Caco-2 (cell line): ENCODE results near the gene KLHL17. TPM values are rescaled to one million over a fixed set of nuclear protein-coding genes. Genes with fewer than 3 reads are reported as not detected.

Experiments used
- BruUV-seq: library from RNA; stranded (reverse); fragments of 400-500 nt; replicated peaks from 2 replicates; lab custom pipeline; 2021; lab: Mats Ljungman, UMichigan
- CTCF ChIA-PET: fragments of 300-600 bp; sonication (Branson Sonifier 250); formaldehyde crosslinking; loops from one replicate; lab custom pipeline; 2022; ENCODE audit warnings: antibody characterized with exemption; lab: Charles Lee
- POLR2A ChIA-PET: fragments of 300-600 bp; sonication (Branson Sonifier 250); formaldehyde crosslinking; loops from one replicate; lab custom pipeline; 2022; ENCODE audit warnings: antibody characterized with exemption; lab: Charles Lee
- DNase-seq, 2 experiments: peaks; one replicate each; pipeline versions ENCODE4 v3.0.0 to v3.0.0-alpha.2; 2020 to 2022
- H3K27me3 ChIP-seq: replicated peaks from 2 replicates; pipeline ENCODE4 v1.6.0; 2011; ENCODE audit warnings: low read length; ENCODE audit not compliant: control insufficient read depth, insufficient read depth
- H3K36me3 ChIP-seq: 2 replicates; pipeline ENCODE4 v1.5.1; 2011; ENCODE audit warnings: low read length; ENCODE audit not compliant: control insufficient read depth, insufficient read depth
- H3K4me1 ChIP-seq: fragments of 250-450 bp; sonication (Bioruptor Pico); 2 replicates; pipeline ENCODE4 v1.5.1; 2020; ENCODE audit warnings: mild to moderate bottlenecking
- H3K4me3 ChIP-seq: 2 replicates; pipeline ENCODE4 v1.5.1; 2011; ENCODE audit warnings: low read depth, mild to moderate bottlenecking, control low read depth, low read length
- H3K9me3 ChIP-seq: fragments of 250-450 bp; sonication (Bioruptor Pico); 2 replicates; pipeline ENCODE4 v1.5.1; 2020; ENCODE audit warnings: mild to moderate bottlenecking, moderate library complexity
- H3K27ac Mint-ChIP-seq: one replicate; pipeline ENCODE4 v1.8.0; 2022; ENCODE audit warnings: mixed read lengths; ENCODE audit not compliant: unreplicated experiment
- H3K27me3 Mint-ChIP-seq: one replicate; pipeline ENCODE4 v1.8.0; 2022; ENCODE audit warnings: mixed read lengths; ENCODE audit not compliant: insufficient read depth, unreplicated experiment
- H3K36me3 Mint-ChIP-seq: one replicate; pipeline ENCODE4 v1.8.0; 2022; ENCODE audit warnings: mild to moderate bottlenecking, mixed read lengths; ENCODE audit not compliant: insufficient read depth, unreplicated experiment
- H3K4me1 Mint-ChIP-seq: one replicate; pipeline ENCODE4 v1.8.0; 2022; ENCODE audit warnings: low read depth, mixed read lengths; ENCODE audit not compliant: unreplicated experiment
- H3K4me3 Mint-ChIP-seq: one replicate; pipeline ENCODE4 v1.8.0; 2022; ENCODE audit warnings: mild to moderate bottlenecking, moderate library complexity, mixed read lengths; ENCODE audit not compliant: unreplicated experiment
- H3K9me3 Mint-ChIP-seq: one replicate; pipeline ENCODE4 v1.8.0; 2022; ENCODE audit warnings: mixed read lengths; ENCODE audit not compliant: unreplicated experiment
- intact Hi-C: fragments of 100-400 bp; cut with micrococcal nuclease; formaldehyde crosslinking; loops from one replicate; pipeline ENCODE4 v1.10.0; 2022; ENCODE audit not compliant: unreplicated experiment
- total RNA-seq: library from RNA; stranded (reverse); gene quantifications from 2 replicates; pipeline ENCODE4 v1.2.3, GENCODE V29; 2022
- TF ChIP-seq, protein P1 (sequence below), 2 experiments: fragments of 200-600 bp in 1 of 2; IDR thresholded peaks; 1 replicate in 1 of 2; 2 replicates in 1 of 2; pipeline versions ENCODE4 v1.5.1 to v1.8.0; 2011 to 2022; ENCODE audit warnings: antibody characterized with exemption in 1 of 2, control low read depth in 1 of 2, inconsistent platforms in 1 of 2, low read depth in 1 of 2, low read length in 1 of 2, mild to moderate bottlenecking in 1 of 2, moderate library complexity in 1 of 2; ENCODE audit not compliant: insufficient read depth in 1 of 2, severe bottlenecking in 1 of 2, unreplicated experiment in 1 of 2

KLHL17 gene
- total RNA-seq, 1 experiment from 2014 or later, result 33.1 TPM

DNA sequence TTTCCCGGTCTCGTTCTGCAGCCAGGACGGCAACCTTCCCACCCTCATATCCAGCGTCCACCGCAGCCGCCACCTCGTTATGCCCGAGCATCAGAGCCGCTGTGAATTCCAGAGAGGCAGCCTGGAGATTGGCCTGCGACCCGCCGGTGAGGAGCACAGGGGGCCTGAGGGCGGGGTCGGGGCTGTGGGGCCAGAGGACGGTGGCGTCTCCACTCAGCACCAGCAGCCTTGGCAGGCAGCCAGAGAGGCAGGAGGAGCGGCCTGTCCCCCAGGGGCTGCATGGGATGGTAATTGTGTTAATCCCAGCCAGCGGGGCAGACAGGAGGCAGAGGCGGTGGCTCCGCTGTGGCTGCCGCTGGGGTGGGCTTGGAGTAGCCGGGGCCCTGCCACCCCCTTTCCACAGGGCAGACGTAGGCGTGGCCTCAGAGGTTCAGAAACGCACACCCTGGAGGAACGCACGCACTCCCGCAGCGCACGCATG lies 24.6 kb upstream of the KLHL17 start:
- TF ChIP-seq, protein P1, sequence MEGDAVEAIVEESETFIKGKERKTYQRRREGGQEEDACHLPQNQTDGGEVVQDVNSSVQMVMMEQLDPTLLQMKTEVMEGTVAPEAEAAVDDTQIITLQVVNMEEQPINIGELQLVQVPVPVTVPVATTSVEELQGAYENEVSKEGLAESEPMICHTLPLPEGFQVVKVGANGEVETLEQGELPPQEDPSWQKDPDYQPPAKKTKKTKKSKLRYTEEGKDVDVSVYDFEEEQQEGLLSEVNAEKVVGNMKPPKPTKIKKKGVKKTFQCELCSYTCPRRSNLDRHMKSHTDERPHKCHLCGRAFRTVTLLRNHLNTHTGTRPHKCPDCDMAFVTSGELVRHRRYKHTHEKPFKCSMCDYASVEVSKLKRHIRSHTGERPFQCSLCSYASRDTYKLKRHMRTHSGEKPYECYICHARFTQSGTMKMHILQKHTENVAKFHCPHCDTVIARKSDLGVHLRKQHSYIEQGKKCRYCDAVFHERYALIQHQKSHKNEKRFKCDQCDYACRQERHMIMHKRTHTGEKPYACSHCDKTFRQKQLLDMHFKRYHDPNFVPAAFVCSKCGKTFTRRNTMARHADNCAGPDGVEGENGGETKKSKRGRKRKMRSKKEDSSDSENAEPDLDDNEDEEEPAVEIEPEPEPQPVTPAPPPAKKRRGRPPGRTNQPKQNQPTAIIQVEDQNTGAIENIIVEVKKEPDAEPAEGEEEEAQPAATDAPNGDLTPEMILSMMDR (IDR thresholded peaks at IDR 0.05; ENCODE audit: insufficient read depth in 1 of 2, low read depth in 1 of 2, low read length in 1 of 2, severe bottlenecking in 1 of 2, unreplicated experiment in 1 of 2), result no peak
- Mint-ChIP-seq H3K36me3 (peaks cover 3% of the 10 kb centered on the region), H3K27me3 (peaks cover 4% of the 10 kb centered on the region), H3K9me3 (no peaks in the 10 kb centered on the region), H3K4me1 (peaks cover 6% of the 10 kb centered on the region), H3K27ac (no peak overlapping the region), H3K4me3 (no peak overlapping the region)
- ChIA-PET POLR2A (no interaction called here), CTCF (no interaction called here)
- Histone ChIP-seq H3K36me3 (no peaks in the 10 kb centered on the region), H3K4me3 (no peak overlapping the region), H3K4me1 (peaks cover 5% of the 10 kb centered on the region), H3K27me3 (peaks cover 6% of the 10 kb centered on the region; the same call in 1 of the 2 replicates), H3K9me3 (no peaks in the 10 kb centered on the region)
- DNase-seq, result no peak
- BruUV-seq, result no TSS peak
- intact Hi-C loops, result loop anchor here (5.0 kb wide), 1 partner anchor 33 kb away; no protein-coding TSS in a partner anchor

DNA sequence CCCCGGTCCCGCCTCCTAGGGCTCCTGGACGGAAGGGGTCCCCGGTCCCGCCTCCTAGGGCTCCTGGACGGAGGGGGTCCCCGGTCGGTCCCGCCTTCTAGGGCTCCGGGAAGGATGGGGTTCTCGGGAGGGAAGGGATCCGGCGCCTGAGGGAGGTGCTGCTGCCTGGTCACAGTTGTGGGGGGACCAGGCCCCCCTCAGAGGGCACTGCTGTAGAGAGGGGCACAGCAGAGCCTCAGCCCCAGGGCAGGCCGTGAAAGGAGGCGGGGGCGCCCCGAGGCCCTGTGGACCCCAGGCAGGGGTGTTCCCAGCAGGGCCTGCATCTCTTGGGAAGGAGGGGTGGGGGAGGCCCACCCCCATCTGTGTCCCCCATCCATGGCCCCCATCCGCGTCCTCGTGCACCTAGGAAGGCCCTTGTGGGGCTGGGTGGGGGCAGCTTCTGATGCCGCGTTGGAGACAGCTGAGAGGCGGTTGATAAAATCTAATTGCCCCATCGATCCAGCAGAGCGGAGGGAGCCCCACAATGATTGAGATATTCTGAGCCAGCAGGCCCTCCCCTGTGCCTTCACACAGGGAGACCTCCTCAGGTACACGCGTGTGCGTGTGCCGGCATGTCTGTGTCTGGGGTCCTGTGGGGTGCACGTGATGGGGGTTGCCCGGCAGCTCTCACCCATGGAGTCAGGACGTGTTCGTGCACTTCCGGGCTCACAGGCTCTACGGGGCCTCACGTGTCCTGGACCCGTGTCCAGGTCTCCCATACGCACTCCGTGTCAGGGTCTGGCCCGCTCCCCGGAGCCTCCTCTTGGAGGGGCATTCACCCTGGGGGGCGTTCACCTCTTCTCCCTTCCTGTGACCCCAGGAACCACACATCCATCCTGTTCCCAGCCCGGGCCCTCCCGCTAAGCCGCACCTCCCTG lies 23.8 kb upstream of the KLHL17 start:
- ChIA-PET POLR2A (no interaction called here), CTCF (no interaction called here)
- TF ChIP-seq, protein P1 (IDR thresholded peaks at IDR 0.05; ENCODE audit: insufficient read depth in 1 of 2, low read depth in 1 of 2, low read length in 1 of 2, severe bottlenecking in 1 of 2, unreplicated experiment in 1 of 2), result no peak
- Mint-ChIP-seq H3K9me3 (no peaks in the 10 kb centered on the region), H3K4me1 (peaks cover 6% of the 10 kb centered on the region), H3K27ac (no peak overlapping the region), H3K4me3 (no peak overlapping the region), H3K27me3 (peaks cover 6% of the 10 kb centered on the region), H3K36me3 (peaks cover 7% of the 10 kb centered on the region)
- no peaks in the 10 kb centered on the region for H3K9me3 ChIP-seq
- no peak overlapping the region for H3K4me3 ChIP-seq
- DNase-seq, result no peak
- H3K36me3 ChIP-seq, result no peaks in the 10 kb centered on the region
- intact Hi-C loops, result loop anchor here (5.0 kb wide), 1 partner anchor 34 kb away; no protein-coding TSS in a partner anchor
- H3K4me1 ChIP-seq, result peaks cover 12% of the 10 kb centered on the region
- H3K27me3 ChIP-seq, result peaks cover 6% of the 10 kb centered on the region; the same call in 1 of the 2 replicates
- BruUV-seq, result no TSS peak

DNA sequence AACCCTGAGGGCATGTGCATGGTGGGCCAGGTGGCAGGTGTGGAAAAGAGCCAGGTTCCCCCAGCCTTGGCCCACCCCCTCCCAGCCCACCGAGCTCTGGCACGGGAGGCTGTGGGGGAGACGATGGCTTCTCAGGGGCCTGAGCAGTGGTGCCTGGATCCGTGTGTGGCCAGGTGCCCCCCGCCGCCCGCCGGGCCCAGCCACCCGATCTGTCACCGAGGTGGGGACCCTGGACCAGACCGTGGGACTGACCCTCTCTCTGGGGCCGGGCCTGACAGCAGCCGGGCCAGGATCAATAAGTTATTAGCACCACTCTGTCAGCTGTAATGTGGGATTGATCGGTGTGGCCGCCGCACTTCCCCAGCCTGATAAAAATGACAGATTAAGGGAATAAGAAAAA lies 22.9 kb upstream of the KLHL17 start:
- intact Hi-C loops, result loop anchor here (5.0 kb wide), 1 partner anchor 35 kb away; no protein-coding TSS in a partner anchor
- H3K9me3 ChIP-seq, result no peaks in the 10 kb centered on the region
- no peak overlapping the region for H3K4me3 ChIP-seq
- Mint-ChIP-seq H3K27ac (no peak overlapping the region), H3K9me3 (no peaks in the 10 kb centered on the region), H3K4me3 (no peak overlapping the region), H3K36me3 (peaks cover 7% of the 10 kb centered on the region), H3K27me3 (peaks cover 6% of the 10 kb centered on the region), H3K4me1 (peaks cover 6% of the 10 kb centered on the region)
- no TSS peak for BruUV-seq
- peaks cover 6% of the 10 kb centered on the region; the same call in 1 of the 2 replicates for H3K27me3 ChIP-seq
- ChIA-PET POLR2A (no interaction called here), CTCF (interaction anchor here (0.6 to 1.2 kb wide), 5 partner anchors 31 to 84 kb away, joined by 3 to 8 read pairs (median 3); no protein-coding TSS in a partner anchor)
- TF ChIP-seq, protein P1 (IDR thresholded peaks at IDR 0.05; ENCODE audit: insufficient read depth in 1 of 2, low read depth in 1 of 2, low read length in 1 of 2, severe bottlenecking in 1 of 2, unreplicated experiment in 1 of 2), result no peak
- peaks cover 14% of the 10 kb centered on the region for H3K4me1 ChIP-seq
- H3K36me3 ChIP-seq, result no peaks in the 10 kb centered on the region
- DNase-seq, result no peak
